ENCODE results near the gene RAD51AP2.
"Not testable (repeated sequence)": the region's sequence is repeated elsewhere in the genome, so short reads cannot be mapped to it uniquely, and the experiment has no call there.

Gene RAD51AP2
- long read RNA-seq, donor 1 = 0 reads
- long read RNA-seq, donor 2 = 0 reads
- long read RNA-seq, donor 3 = 0 reads
- long read RNA-seq, donor 4 = 0 reads
- long read RNA-seq, donor 5 = 0 reads
- long read RNA-seq, donor 6 = 0 reads
- long read RNA-seq, donor 7 = 0 reads
- long read RNA-seq, donor 8 = 0 reads

- peak; percentile 69 for DNase-seq
Measured at GRCh38 chr2:17518212-17519154, at the start of gene RAD51AP2. RAD51AP2 (minus strand) TSS chr2:17518440; CDS start chr2:17518415, 25 bp downstream.

DNA sequence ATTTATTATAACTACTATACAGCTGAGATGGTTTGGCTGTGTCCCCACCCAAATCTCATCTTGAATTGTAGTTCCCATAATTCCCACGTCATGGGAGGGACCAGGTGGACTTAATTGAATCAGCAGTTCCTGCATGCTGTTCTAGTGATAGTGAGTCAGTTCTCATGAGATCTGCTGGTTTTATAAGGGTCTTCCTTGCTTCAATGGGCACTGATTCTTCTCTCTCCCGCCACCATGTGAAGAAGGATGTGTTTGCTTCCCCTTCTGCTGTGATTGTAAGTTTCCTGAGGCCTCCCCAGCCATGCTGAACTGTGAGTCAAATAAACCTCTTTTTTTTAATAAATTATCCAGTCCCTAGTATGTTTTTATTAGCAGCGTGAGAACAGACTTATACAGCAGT is 47.5 kb upstream of the RAD51AP2 start:
- DNase-seq = not testable (repeated sequence)

GRCh38 chr2:17558878-17559277 is 40.6 kb upstream of the RAD51AP2 start:
- DNase-seq = no peak

GRCh38 chr2:17558053-17558452 is 39.8 kb upstream of the RAD51AP2 start:
- DNase-seq = no peak

DNA sequence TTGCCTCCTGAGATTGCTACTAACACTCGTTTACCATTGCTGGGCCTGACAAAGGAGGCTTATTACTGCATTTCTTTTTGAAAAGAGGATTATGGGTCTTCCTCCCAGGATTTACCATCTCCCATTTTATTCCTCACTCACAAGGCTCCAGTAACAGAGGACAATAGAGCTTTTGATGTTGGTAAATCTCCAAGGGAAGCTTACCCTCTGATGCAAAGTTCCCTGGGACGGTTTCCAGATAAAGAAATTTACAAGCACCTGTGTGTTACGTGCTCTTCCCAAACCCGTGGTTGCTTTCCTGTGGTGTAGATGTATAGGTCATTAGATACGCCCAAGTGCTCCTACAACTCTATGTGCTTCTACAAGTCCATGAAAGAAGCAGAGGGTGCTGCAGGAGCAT is 39.4 kb upstream of the RAD51AP2 start:
- DNase-seq = no peak

DNA sequence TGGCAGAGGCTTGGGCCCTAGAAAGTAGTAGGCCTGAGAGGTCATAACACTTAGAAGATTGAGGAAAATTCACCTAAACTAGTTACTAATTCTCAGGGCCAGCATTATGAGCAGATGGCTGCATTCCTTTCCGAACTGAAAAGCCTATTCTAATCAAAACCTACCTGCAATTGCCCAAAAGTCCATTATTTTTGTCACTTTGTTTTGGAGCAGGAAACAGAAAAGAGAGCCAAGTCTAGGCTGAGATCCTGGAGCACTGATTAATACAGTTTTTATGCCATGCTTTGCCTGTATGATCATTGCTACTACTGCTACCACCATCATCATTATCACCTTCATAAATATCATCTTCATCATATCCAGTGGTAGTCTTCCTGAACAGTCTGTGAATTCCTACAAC is 36.9 kb upstream of the RAD51AP2 start:
- no peak for DNase-seq

GRCh38 chr2:17550907-17551306 is 32.7 kb upstream of the RAD51AP2 start:
- no peak for DNase-seq

GRCh38 chr2:17547737-17548136 is 29.5 kb upstream of the RAD51AP2 start:
- DNase-seq = no peak

DNA sequence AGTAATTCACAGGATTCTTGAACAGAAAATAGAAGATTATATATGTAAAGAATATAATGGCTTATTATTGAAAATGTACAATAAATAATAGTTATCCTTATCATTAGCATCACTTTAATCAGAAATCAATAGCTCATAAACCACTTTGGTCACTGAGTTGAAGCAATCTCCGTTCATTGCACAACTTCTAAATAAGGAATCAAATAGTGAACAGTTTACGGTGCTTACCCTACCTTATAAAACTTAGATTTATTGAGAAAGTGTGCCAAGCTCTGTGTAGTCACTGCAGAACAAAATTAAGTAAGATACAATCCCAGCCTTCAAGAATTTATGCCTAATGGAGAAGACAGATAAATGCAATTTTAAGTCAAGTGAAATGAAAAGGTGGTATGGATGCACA is 29.0 kb upstream of the RAD51AP2 start:
- no peak for DNase-seq

DNA sequence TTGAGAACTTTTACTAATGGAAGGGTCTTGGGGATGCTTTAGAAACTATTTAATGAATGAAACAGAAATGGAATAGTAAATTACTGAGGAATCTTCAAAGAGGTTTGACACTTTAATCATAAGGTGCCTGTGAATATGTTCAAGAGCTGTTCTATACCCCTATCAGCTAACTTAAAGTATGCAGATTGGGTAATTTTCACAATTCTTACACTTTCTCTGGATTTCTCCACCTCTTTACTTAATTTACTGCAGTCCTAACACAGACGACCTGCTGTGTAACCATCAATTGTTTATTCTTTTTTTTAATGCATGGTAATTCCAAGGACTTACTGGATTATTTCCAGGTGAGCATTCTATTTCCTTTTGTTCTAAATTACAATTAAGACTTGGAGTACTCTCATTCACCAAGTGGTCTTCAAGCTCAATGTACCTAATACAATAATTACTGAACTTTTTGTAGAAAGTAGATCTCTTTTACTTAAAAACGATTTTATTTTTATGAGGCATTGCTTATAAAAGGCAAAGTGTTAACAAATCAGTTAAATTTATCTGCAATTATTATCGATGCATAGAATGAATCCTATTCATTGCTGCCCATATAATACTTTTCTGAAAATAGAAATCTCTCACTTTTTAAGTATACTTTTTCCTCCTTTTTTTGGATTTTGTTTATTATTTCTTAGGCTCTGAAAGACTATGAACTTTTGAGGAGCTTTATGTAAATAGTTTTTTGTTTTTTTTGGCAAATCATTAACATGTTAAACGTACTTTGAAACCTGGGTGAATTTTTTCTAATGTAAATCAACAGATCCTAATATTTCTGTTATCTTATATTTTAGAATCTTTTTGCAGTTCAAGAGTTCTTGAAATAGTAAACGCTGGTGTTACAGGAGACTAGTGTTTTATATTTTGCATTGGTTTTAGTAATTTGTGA is 27.7 kb upstream of the RAD51AP2 start:
- no peak for DNase-seq

DNA sequence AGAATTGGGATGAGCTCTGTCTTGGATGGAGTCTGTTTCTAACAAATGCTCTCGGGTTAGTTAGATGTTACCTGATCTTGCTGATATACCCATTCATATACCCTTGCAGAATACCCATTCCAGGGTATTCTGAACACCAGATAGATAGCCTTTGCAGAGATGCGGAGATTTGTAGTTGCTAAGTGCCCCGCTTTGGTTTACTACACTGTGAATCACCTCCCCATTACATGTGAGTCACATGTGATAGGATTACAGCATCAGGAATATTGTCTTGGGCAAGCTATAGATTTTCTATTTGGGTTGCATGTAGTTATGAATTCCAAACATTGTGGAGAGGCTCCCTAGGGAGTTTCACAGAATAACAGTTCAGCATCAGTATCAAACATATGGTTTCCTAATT is 26.0 kb upstream of the RAD51AP2 start:
- no peak for DNase-seq

DNA sequence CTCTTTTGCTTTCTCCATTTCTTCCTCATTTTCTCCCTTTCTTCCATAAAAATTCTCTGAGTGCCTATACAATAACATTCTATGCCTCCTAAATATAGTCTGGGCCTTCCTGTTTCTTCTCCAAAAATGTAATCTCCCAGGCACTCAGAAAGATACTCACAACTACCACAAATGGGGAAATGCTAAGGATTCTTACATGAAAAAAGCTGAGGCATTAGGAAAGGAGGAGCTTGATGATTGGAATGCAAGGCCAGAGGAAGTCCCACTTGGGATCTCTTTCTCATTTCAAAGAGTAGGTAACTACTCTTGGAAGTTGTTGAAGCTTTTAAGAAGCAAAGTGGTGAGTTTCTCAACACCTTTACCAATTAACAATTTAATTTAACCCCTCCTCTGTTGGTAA is 25.6 kb upstream of the RAD51AP2 start:
- DNase-seq = no peak

DNA sequence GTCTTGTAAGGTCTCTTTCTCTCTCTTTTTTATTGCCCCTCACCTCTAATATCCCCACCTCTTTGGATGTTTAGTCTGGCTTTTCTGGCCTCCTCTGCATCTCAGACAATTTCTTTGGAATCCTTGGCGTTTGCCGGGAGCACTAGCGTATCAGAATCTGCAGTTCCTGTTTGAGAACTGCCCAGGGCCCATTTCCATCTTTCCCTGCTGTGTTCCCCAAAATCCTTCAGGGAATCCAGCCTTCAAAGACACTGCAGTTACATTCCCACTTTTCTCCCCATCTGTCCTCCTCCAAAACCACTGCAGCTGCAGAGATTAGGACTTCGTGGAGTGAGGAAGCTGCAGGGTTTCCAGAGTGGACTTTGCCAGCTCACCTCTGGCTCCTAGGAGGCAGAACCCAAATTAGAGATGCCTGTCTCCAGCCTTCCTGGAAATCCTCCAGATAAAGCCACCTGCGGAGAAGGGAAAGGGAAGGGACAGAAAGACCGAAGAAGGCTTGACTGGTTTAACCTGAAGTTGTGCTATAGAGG is 25.0 kb upstream of the RAD51AP2 start:
- DNase-seq = no peak

DNA sequence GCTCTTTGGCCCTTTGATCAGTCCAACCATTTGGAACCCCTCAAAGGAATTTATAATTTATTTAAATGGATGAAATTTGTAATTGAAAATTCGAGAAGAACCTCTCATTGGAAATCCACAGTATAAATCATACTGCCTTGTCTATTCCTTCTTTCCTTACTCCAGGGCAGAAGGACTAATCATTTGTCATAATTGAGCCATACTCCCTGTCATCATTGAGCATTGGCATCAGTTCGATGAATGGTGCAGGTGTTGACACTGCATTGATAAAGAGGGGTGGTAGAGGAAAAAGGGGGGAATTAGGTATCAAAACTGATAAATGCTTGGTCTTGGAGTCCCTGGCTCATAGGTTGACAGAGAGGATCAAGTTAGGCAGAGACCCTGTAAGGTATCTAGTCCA is 24.2 kb upstream of the RAD51AP2 start:
- DNase-seq = no peak

GRCh38 chr2:17541531-17541950 is 23.3 kb upstream of the RAD51AP2 start:
- DNase-seq = no peak

DNA sequence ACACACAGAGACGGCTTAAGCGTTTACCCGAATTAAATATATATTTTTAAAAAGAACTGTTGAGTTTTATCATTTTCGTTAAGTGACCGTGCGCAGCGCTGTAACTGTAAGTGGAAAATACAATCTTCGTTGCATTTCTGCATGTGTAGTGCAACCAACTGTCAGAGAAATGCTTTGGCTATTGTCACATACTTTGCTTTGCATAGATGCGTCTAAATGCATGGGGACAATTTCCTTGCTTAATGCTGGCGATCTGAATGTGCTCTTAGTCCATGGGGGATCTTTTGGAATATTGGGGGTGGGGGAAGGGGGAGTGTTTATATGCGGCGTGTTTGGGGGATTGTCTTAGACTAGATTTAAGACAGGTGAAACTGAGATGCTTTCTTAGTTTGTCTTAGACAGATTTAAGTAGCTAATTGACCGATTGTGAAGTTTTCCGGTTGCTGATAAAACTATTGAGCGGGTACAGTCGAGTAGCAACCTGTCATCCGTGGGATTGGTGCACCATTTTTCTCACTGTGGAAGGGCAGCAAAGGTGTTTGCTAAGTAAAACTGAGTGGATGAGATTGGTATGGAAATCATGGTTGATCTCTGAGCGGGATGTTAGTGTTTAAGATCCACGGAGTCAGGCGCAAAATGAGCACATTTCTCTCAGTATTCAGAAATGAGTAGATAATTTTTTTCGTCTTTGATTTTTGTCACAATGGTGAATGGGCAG is 22.7 kb upstream of the RAD51AP2 start:
- no peak for DNase-seq

- DNase-seq = peak; percentile 89
Measured at GRCh38 chr2:17540093-17540812, 22.0 kb upstream of the RAD51AP2 start, which contains the start of gene VSNL1. VSNL1 (plus strand) TSS chr2:17540696; CDS start chr2:17592075, 51,379 bp downstream.

GRCh38 chr2:17539611-17540092 is 21.4 kb upstream of the RAD51AP2 start:
- no peak for DNase-seq

DNA sequence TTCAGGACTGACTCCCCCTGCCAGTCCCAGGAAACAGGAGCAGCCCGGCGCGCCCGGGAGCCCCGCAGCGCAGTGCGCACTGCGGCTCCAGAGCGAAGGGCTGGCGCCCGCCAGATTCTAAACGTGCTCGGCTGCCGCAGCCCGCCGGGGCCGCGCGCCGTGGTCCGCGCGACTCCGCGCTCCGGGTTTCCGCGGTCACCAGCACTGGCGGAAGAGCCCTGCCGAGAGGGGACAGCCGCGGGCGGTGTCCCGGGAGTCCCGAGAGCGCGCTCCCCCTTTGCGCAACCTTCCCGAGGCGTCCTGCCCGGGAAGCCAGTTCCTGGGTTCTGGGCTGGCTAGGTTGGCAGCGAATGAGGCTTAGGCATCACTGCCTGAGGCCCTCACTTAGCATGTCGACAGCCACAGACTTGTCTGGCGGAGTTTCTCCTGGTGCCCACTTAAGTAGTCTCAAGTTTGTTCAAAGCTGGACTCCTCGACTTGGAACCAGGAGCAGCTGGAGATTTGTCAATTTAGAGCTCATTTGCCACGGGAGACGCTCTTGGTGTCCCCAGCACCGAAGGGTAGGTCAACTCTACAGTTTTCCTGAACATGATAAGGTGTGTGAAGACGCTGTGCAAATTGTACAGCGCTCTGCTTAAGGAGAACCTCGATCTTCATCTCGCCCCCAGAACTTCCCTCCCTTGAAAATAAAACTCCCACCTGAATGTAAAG is 20.8 kb upstream of the RAD51AP2 start:
- peak; percentile 95 for DNase-seq

Data from right kidney (tissue), 9 donors.